BJ (cell line): ENCODE results near the gene TAF6. TPM values are rescaled to one million over a fixed set of nuclear protein-coding genes. Genes with fewer than 3 reads are reported as not detected.

Experiments used
- CTCF ChIA-PET: fragments of 350-600 bp; formaldehyde crosslinking; extraction: SDS; loops from one replicate; lab custom pipeline; 2021; ENCODE audit warnings: antibody characterized with exemption, inconsistent platforms; lab: Yijun Ruan, JAX
- POLR2A ChIA-PET: fragments of 300-600 bp; sonication (Branson Sonifier 250); formaldehyde crosslinking; extraction: SDS; loops from one replicate; lab custom pipeline; 2021; ENCODE audit warnings: antibody characterized with exemption; lab: Charles Lee
- DNase-seq: peaks from one replicate; pipeline ENCODE4 v3.0.0-alpha.2; 2011; ENCODE audit warnings: low read depth
- H3K27me3 ChIP-seq: 2 replicates; pipeline ENCODE4 v1.6.0; 2011; ENCODE audit warnings: low read length; ENCODE audit not compliant: control insufficient read depth, insufficient read depth
- H3K36me3 ChIP-seq: 2 replicates; pipeline ENCODE4 v1.5.1; 2011; ENCODE audit warnings: low read length; ENCODE audit not compliant: control insufficient read depth, insufficient read depth
- H3K4me3 ChIP-seq: 2 replicates; pipeline ENCODE4 v1.5.1; 2011; ENCODE audit warnings: low read depth, mild to moderate bottlenecking, control low read depth, low read length
- CTCF ChIP-seq: IDR thresholded peaks from 2 replicates; pipeline ENCODE4 v1.5.1; 2011; ENCODE audit warnings: low read depth, mild to moderate bottlenecking, control low read depth, inconsistent platforms, low read length, moderate library complexity; ENCODE audit not compliant: insufficient read depth
- polyA plus RNA-seq: library from polyadenylated mRNA; depleted of rRNA; stranded (reverse); fragments of >200 nt; gene quantifications from 2 replicates; pipeline ENCODE4 v1.2.3, GENCODE V29; 2011

The TAF6 gene
- polyA plus RNA-seq, 1 experiment: 39.5 TPM

GRCh38 chr7:100080907-100081534, 38.1 kb downstream of the TAF6 start:
- DNase-seq: no peak
- ChIA-PET POLR2A (no interaction called here), CTCF (interaction anchor here (0.7 to 1.4 kb wide), 3 partner anchors 14 to 24 kb away, joined by 3 to 5 read pairs (median 3); partner anchors contain the start of genes AP4M1 and MCM7)
- H3K27me3 ChIP-seq: no peaks in the 10 kb centered on the region
- H3K4me3 ChIP-seq: peak overlapping the region; percentile 99
- no peak for TF ChIP-seq CTCF
- H3K36me3 ChIP-seq: peaks cover 13% of the 10 kb centered on the region

GRCh38 chr7:100079024-100079560, 40.1 kb downstream of the TAF6 start:
- DNase-seq: no peak
- no peaks in the 10 kb centered on the region for H3K27me3 ChIP-seq
- H3K4me3 ChIP-seq: no peak overlapping the region
- CTCF ChIA-PET: no interaction called here
- POLR2A ChIA-PET: no interaction called here
- peaks cover 26% of the 10 kb centered on the region for H3K36me3 ChIP-seq
- TF ChIP-seq CTCF: no peak

GRCh38 chr7:100077205-100077604, 42.0 kb downstream of the TAF6 start:
- peaks cover 39% of the 10 kb centered on the region for H3K36me3 ChIP-seq

GRCh38 chr7:100075418-100075817, 43.7 kb downstream of the TAF6 start:
- ChIA-PET POLR2A (no interaction called here), CTCF (interaction anchor here (1.0 kb wide), 1 partner anchor 81 kb away, joined by 4 read pairs; no protein-coding TSS in a partner anchor)
- no peaks in the 10 kb centered on the region for H3K27me3 ChIP-seq
- no peak for TF ChIP-seq CTCF
- no peak overlapping the region for H3K4me3 ChIP-seq
- DNase-seq: no peak
- peaks cover 55% of the 10 kb centered on the region for H3K36me3 ChIP-seq

More at GRCh38 chr7:100077205-100077604, 42.0 kb downstream of the TAF6 start:
- ChIA-PET POLR2A (no interaction called here), CTCF (no interaction called here)
- DNase-seq: no peak
- H3K4me3 ChIP-seq: no peak overlapping the region
- no peaks in the 10 kb centered on the region for H3K27me3 ChIP-seq
- TF ChIP-seq CTCF: no peak

- Histone ChIP-seq H3K36me3 (peaks cover 60% of the 10 kb centered on the region), H3K27me3 (no peaks in the 10 kb centered on the region), H3K4me3 (no peak overlapping the region)
- DNase-seq: no peak
- ChIA-PET POLR2A (no interaction called here), CTCF (interaction anchor here (1.0 kb wide), 1 partner anchor 81 kb away, joined by 4 read pairs; no protein-coding TSS in a partner anchor)
- no peak for TF ChIP-seq CTCF
Observed at GRCh38 chr7:100074841-100075240, 44.3 kb downstream of the TAF6 start.
